GM18498 (cell line): ENCODE measurements around the gene OR2B3.
"Not testable (repeated sequence)": the region's sequence is repeated elsewhere in the genome, so short reads cannot be mapped to it uniquely, and the experiment has no call there.

ENCODE experiments used
- ATAC-seq: cut with Tn5 transposase; IDR thresholded peaks from one replicate; pipeline ENCODE4 v1.9.1; 2021; ENCODE audit warnings: mild to moderate bottlenecking, moderate library complexity; ENCODE audit not compliant: unreplicated experiment

OR2B3 gene, protein sequence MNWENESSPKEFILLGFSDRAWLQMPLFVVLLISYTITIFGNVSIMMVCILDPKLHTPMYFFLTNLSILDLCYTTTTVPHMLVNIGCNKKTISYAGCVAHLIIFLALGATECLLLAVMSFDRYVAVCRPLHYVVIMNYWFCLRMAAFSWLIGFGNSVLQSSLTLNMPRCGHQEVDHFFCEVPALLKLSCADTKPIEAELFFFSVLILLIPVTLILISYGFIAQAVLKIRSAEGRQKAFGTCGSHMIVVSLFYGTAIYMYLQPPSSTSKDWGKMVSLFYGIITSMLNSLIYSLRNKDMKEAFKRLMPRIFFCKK

GRCh38 chr6:29087213-29087612, at the start of gene OR2B3:
Gene OR2B3 (minus strand): TSS chr6:29087313. CDS start chr6:29087248, 65 bp downstream.
- ATAC-seq = no peak

GRCh38 chr6:29131691-29132090, 44.6 kb upstream of the OR2B3 start:
- no peak for ATAC-seq

DNA sequence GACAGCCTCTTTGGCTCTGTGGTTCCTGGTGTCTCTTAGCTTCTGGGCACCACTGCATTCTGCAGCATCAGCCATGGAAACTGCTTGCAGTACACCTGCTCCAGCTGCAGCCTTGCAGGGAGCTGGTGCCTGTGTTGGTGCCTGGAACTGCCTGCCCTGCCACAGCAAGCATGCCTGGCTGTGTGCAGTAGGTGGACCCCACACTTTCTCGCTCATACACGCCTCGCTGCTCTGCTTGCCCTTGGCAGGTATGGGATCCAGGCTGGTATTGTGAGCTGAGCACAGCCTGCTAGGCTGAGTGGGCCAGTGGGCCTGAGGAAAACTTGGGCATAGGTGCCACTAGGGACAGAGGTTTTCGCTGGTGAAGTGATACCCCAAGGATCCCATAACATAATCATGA, 43.5 kb upstream of the OR2B3 start:
- ATAC-seq = no peak

- no peak for ATAC-seq
Observed at GRCh38 chr6:29129326-29130012, 42.4 kb upstream of the OR2B3 start.

DNA sequence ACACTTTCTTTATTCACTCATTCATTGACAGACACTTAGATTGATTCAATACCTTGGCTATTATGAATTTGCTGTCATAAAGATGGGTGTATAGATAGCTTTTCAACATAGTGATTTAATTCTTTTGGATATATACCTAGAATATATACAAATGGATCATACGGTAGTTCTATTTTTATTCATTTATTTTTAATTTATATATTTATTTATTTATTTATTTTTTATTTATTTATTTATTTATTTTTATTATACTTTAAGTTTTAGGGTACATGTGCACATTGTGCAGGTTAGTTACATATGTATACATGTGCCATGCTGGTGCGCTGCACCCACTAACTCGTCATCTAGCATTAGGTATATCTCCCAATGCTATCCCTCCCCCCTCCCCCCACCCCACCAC, 27.9 kb upstream of the OR2B3 start:
- not testable (repeated sequence) for ATAC-seq

DNA sequence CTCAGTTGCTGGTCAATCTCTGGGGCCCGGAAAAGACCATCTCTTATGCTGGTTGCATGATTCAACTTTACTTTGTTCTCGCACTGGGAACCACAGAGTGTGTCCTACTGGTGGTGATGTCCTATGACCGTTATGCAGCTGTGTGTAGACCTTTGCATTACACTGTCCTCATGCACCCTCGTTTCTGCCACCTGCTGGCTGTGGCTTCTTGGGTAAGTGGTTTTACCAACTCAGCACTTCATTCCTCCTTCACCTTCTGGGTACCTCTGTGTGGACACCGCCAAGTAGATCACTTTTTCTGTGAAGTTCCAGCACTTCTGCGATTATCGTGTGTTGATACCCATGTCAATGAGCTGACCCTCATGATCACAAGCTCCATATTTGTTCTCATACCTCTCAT, 25.0 kb upstream of the OR2B3 start:
- no peak for ATAC-seq

GRCh38 chr6:29107758-29108157, 20.6 kb upstream of the OR2B3 start, which contains the start of gene OR2J3:
Gene OR2J3 (plus strand): TSS chr6:29108058. CDS start chr6:29111891, 3,833 bp downstream.
- ATAC-seq = no peak

GRCh38 chr6:29099190-29099589, 12.1 kb upstream of the OR2B3 start, which contains the start of gene OR2J1:
Gene OR2J1 (plus strand): TSS chr6:29099490. CDS start chr6:29100943, 1,453 bp downstream.
- ATAC-seq = no peak

DNA sequence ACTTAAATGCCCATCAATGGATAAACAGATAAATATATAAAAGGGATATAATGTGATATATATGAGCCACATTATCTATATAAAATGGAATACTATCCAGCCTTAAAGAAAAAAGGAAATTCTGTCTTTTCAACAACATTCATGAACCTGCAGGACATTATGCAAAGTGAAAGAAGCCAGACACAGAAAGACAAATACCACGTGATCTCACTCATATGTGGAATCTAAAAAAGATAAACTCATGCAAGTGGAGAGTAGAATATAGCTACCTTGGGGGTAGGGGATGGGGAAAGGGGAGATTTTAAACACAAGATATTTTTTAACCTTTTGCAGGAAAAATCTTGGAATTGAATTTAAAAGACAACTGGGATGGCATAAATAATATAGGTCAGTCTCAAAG, 10.7 kb upstream of the OR2B3 start:
- ATAC-seq = no peak

DNA sequence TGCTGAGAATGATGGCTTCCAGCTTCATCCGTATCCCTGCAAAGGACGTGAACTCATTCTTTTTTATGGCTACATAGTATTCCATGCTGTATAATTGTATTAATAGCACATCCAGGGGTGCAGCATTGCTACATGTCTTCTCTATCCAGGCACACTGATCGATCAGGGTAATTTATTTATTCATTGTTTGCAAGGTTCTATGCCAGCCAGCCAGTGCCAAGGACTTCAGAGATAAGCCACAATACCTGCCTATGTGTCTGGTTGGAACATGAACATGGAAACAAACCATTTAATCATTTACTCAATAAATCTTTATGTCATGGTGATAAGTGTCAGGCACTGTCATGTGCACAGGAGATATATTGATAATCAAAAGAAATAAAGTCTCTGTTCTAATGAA, 5.8 kb upstream of the OR2B3 start:
- ATAC-seq = no peak

DNA sequence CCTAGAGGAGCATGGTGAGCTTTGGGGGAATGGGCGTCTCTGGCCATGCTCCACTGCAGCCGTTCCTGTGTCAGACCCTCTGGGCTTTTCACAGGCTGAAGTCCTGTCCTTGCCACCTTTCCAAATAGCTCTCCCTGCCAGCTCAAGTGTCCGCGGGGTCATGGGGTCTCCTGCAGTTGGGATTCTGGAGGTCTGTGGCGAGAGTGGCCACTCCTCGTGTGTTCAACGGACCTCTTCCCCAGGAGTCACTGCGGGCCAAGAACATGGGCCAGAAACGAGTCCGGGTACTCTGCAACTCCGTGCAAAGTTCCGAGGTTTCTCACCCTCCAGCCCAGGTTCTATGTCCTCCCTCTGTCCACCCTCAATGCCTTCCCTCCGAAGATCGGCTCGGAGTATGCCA, 4.7 kb downstream of the OR2B3 start:
- ATAC-seq = no peak

DNA sequence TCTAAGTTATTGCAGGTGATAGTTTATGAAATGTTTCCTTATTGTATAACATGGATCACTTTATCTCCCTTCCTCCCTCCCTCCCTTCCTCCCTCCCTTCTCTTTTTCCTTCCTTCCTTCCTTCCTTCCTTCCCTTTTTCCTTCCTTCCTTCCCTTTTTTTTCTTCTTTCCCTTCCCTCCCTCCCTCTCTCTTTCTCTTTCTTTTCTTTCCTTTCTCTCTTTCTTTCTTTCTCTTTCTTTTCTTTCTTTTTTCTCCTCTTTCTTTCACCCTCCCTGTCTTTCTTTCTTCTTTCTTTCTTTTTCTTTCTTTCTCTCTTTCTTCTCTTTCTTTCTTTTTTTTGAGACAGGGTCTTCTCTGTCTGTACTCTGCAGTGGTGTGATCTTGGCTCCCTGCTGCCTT, 5.8 kb downstream of the OR2B3 start:
- ATAC-seq = no peak

GRCh38 chr6:29079203-29079602, 7.9 kb downstream of the OR2B3 start:
- ATAC-seq = no peak

DNA sequence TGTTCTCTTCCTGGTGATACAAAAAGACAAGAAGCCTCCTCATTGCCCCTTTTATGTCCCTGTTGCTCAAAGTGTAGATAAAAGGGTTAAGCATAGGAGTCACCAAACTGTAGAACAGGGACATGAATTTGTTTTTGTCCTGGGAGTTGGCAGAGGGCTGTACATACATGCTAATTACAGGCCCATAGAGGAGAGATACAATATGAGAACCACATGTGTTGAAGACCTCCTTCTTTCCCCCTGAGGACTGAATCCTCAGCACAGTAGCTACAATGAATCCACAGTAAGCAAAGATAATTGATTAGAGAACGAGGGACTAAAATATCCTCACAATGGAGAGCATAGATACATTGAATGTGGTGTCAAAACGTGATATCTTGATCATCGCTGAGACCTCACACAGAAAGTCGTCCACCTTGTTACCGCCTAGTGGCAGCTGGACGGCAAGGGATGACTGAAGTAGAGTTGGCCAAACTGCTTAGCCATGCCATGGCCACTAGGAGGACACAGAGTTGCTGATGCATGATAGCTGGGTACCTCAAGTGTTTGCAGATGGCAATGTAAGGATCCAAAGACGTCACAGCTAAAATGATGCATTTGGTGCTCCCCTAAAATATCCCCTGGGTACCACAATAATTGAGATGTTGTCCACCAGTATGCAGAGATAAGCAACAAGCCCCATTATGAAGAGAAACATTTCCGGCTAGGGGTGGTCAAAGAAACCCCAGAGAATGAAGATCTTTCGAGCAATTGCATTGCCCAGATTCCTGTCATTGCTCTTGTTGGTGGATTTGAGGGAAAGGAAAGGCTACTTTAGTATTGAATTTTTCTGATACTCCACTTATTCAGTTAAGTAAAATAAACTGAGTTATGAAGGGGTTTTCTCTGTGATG, 15.0 kb downstream of the OR2B3 start:
- no peak for ATAC-seq

- no peak for ATAC-seq
Observed at GRCh38 chr6:29051680-29052079, 35.4 kb downstream of the OR2B3 start.

DNA sequence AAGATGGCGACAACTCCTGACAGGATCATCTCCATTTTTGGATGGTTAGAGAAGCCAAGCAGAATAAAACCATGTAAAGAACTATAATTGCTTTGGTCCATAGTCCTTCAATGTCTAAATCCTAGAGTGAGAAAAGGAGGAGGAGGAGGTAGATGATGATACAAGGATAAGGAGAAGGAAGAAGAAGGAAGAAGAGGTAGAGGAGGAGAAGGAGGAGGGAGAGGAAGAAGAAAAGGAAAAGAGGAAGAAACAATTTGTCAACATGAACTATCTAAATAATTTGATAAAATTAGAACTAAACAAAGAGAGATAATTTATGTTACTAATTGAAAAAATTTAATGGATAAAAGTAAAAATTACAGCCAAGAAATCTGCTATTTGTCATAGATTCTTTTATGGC, 42.0 kb downstream of the OR2B3 start, which contains the start of gene OR2W1:
Gene OR2W1, minus strand, starts transcription at position 101 of the 400 bp plus-strand sequence. Its CDS starts 0 bp downstream, at position 101.
- ATAC-seq = no peak
